Stomach (tissue), 9 donors: ENCODE data around the gene CST7. TPM values are rescaled to one million over a fixed set of nuclear protein-coding genes. Genes with fewer than 3 reads are reported as not detected.

ENCODE experiments used
- DNase-seq, 2 donors: peaks; one replicate each; pipeline versions ENCODE4 v3.0.0 to v3.0.0-alpha.2; 2013 to 2019
- H3K27ac ChIP-seq, 5 donors: fragments of 200-600 bp in 4 of 5; sonication (generic) in 4 of 5; one replicate each; pipeline ENCODE4 v1.5.1; 2013 to 2019; ENCODE audit warnings: mild to moderate bottlenecking in 1 of 5, moderate library complexity in 1 of 5
- H3K27me3 ChIP-seq, 3 donors: fragments of 200-600 bp; sonication (generic); one replicate each; pipeline ENCODE4 v1.5.1; 2017 to 2019; ENCODE audit warnings: mixed run types in 1 of 3
- H3K36me3 ChIP-seq, 4 donors: fragments of 200-600 bp; sonication (generic); 1 replicate in 3 of 4; 2 replicates in 1 of 4; pipeline ENCODE4 v1.5.1; 2016 to 2019
- H3K4me1 ChIP-seq, 4 donors: fragments of 200-600 bp; sonication (generic); one replicate each; pipeline ENCODE4 v1.5.1; 2016 to 2019
- H3K4me3 ChIP-seq, 4 donors: fragments of 200-600 bp; sonication (generic) in 3 of 4; one replicate each; pipeline ENCODE4 v1.5.1; 2016 to 2019; ENCODE audit warnings: mild to moderate bottlenecking in 1 of 4
- H3K9me3 ChIP-seq, 4 donors: fragments of 200-600 bp; sonication (generic); one replicate each; pipeline ENCODE4 v1.5.1; 2016 to 2019
- EP300 ChIP-seq: sonication (generic); formaldehyde crosslinking; IDR thresholded peaks from one replicate; pipeline ENCODE4 v1.6.1; 2017; ENCODE audit warnings: antibody characterized with exemption
- POLR2A ChIP-seq, 4 donors: fragments of 450-650 bp; IDR thresholded peaks; one replicate each; pipeline ENCODE4 v1.6.1; 2016; ENCODE audit warnings: antibody characterized with exemption in 4 of 4, control low read depth in 2 of 4, mild to moderate bottlenecking in 1 of 4, moderate library complexity in 1 of 4
- POLR2AphosphoS5 ChIP-seq, 3 donors: sonication (generic); formaldehyde crosslinking; IDR thresholded peaks; one replicate each; pipeline ENCODE4 v1.6.1; 2016; ENCODE audit warnings: antibody characterized with exemption in 3 of 3
- WGBS, 5 donors: extraction: QIAGEN DNeasy Blood & Tissue Kit in 3 of 5; methylation state at CpG; one replicate each; pipeline versions ENCODE4 v1.1.5 to v1.1.7; 2013 to 2018; 5-methylcytosine and 5-hydroxymethylcytosine counted together
- intact Hi-C: fragments of 100-400 bp; cut with DNase I; formaldehyde crosslinking; loops from one replicate; pipeline ENCODE4 v1.15.1; 2023; ENCODE audit warnings: low total_unique reads
- polyA plus RNA-seq, 3 donors: library from polyadenylated mRNA; stranded (reverse); fragments of 200-250 nt; gene quantifications; one replicate each; pipeline ENCODE4 v1.2.3, GENCODE V29; 2013
- total RNA-seq, 5 donors: library from RNA; depleted of rRNA; stranded (reverse); fragments of >200 nt; gene quantifications; one replicate each; pipeline versions ENCODE4 v1.1.0 to v1.2.3, GENCODE V29; 2014 to 2016
- TF ChIP-seq, protein P1 (sequence below), 7 experiments: fragments of 450-650 bp in 4 of 7; fragments of 200-600 bp in 3 of 7; sonication (generic) in 3 of 7; IDR thresholded peaks; one replicate each; pipeline ENCODE4 v1.5.1; 2016 to 2019; ENCODE audit warnings: antibody characterized with exemption in 7 of 7, control low read depth in 2 of 7, mild to moderate bottlenecking in 1 of 7
- donor health status: healthy with polysubstance abuse.
- donor health status: Bipolar disorder and iron deficiency.
- donor health status: healthy.

The CST7 gene
- total and polyA plus RNA-seq, 8 donors, result 0.87 to 8.3 (median 2.5) TPM; not detected in 1

- TF ChIP-seq POLR2AphosphoS5 (IDR thresholded peaks at IDR 0.05), result no peak
- no peak for TF ChIP-seq EP300
- no peak for TF ChIP-seq POLR2A (IDR thresholded peaks at IDR 0.05)
- TF ChIP-seq, protein P1, sequence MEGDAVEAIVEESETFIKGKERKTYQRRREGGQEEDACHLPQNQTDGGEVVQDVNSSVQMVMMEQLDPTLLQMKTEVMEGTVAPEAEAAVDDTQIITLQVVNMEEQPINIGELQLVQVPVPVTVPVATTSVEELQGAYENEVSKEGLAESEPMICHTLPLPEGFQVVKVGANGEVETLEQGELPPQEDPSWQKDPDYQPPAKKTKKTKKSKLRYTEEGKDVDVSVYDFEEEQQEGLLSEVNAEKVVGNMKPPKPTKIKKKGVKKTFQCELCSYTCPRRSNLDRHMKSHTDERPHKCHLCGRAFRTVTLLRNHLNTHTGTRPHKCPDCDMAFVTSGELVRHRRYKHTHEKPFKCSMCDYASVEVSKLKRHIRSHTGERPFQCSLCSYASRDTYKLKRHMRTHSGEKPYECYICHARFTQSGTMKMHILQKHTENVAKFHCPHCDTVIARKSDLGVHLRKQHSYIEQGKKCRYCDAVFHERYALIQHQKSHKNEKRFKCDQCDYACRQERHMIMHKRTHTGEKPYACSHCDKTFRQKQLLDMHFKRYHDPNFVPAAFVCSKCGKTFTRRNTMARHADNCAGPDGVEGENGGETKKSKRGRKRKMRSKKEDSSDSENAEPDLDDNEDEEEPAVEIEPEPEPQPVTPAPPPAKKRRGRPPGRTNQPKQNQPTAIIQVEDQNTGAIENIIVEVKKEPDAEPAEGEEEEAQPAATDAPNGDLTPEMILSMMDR (IDR thresholded peaks at IDR 0.05), result no peak
- H3K36me3 ChIP-seq, result no peaks in the 10 kb centered on the region
- no peak overlapping the region for H3K27ac ChIP-seq
- intact Hi-C loops, result no loop called here
- H3K4me1 ChIP-seq, result peaks cover under 1 to 3% (median 2%) of the 10 kb centered on the region in 4 donors
- peaks cover 0 to 8% (median 0%) of the 10 kb centered on the region in 3 donors for H3K27me3 ChIP-seq
- no peak for DNase-seq
- 81 to 92% (median 89%) methylated on average over 7 to 9 of the region's 9 CpGs for WGBS, 5 donors
- peaks cover 0 to 13% (median 12%) of the 10 kb centered on the region in 4 donors for H3K9me3 ChIP-seq
- H3K4me3 ChIP-seq, result no peak overlapping the region
Observed at GRCh38 chr20:24913076-24913628, 35.9 kb upstream of the CST7 start.

- H3K27ac ChIP-seq, result no peak overlapping the region
- TF ChIP-seq EP300 (no peak), POLR2A (IDR thresholded peaks at IDR 0.05) (no peak), POLR2AphosphoS5 (IDR thresholded peaks at IDR 0.05) (no peak)
- TF ChIP-seq, protein P1 (IDR thresholded peaks at IDR 0.05), result no peak
- no peak overlapping the region for H3K4me3 ChIP-seq
- intact Hi-C loops, result loop anchor here (5.0 kb wide), 1 partner anchor 757 kb away; no protein-coding TSS in a partner anchor
- peaks cover 0 to 8% (median 0%) of the 10 kb centered on the region in 3 donors for H3K27me3 ChIP-seq
- no peak for DNase-seq
- no peaks in the 10 kb centered on the region for H3K36me3 ChIP-seq
- no peaks in the 10 kb centered on the region for H3K9me3 ChIP-seq
- 71 to 81% (median 75%) methylated on average over 14 of the region's 14 CpGs for WGBS, 5 donors
- H3K4me1 ChIP-seq, result peaks cover 3 to 14% (median 11%) of the 10 kb centered on the region in 4 donors
Observed at GRCh38 chr20:24914388-24915241, 34.5 kb upstream of the CST7 start.

DNA sequence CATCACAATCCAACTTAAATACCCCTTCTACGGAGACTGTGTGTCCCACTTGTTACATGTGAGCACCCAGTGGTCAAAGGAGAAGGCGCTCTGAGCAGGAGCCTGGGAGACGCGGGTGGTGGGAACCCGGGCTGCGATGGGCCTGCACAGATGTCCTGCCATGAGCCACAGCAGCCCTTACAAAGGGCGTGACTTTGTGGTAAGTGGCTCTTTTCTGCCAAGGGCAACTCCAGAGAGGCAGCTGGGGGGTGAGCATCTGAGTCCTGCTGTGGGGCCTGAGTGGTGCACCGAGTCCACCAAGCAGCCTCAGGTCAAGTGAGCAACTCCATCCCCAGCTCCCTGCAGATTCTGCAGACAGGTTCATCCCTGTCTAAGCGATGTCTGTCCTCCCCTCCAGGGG lies 33.6 kb upstream of the CST7 start:
- no peak for DNase-seq
- intact Hi-C loops, result loop anchor here (5.0 kb wide), 1 partner anchor 758 kb away; no protein-coding TSS in a partner anchor
- TF ChIP-seq POLR2AphosphoS5 (IDR thresholded peaks at IDR 0.05) (no peak), EP300 (no peak), POLR2A (IDR thresholded peaks at IDR 0.05) (no peak)
- TF ChIP-seq, protein P1 (IDR thresholded peaks at IDR 0.05), result no peak
- H3K9me3 ChIP-seq, result no peaks in the 10 kb centered on the region
- H3K27me3 ChIP-seq, result peaks cover 0 to 8% (median 0%) of the 10 kb centered on the region in 3 donors
- WGBS, 5 donors, result 88 to 94% (median 91%) methylated on average over 8 to 9 of the region's 9 CpGs
- H3K4me3 ChIP-seq, result no peak overlapping the region
- no peaks in the 10 kb centered on the region for H3K36me3 ChIP-seq
- H3K4me1 ChIP-seq, result peaks cover 3 to 14% (median 11%) of the 10 kb centered on the region in 4 donors
- H3K27ac ChIP-seq, result no peak overlapping the region

DNA sequence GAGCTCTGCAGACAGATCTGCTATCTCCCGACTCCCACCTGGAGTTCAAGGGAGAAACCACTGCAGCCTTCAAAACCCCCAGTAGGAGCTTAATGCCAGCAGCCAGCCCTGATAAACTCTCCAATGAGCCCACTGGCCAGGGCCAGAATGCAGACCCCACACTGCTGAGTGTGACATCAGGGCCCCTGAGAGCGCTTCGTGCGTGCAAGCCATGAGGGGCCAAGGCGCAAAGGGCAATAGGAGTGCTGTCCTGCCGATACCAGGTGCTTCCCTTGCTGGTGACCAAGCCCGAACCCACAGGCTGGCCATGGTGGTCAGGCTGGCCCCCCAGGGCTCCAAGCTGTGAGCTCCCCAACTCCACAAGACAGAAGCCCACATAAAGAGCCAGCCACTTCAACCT lies 33.2 kb upstream of the CST7 start:
- Histone ChIP-seq H3K27me3 (peaks cover 0 to 8% (median 0%) of the 10 kb centered on the region in 3 donors), H3K4me1 (peaks cover 3 to 14% (median 11%) of the 10 kb centered on the region in 4 donors), H3K9me3 (no peaks in the 10 kb centered on the region), H3K4me3 (no peak overlapping the region), H3K36me3 (no peaks in the 10 kb centered on the region), H3K27ac (no peak overlapping the region)
- intact Hi-C loops, result loop anchor here (5.0 kb wide), 1 partner anchor 759 kb away; no protein-coding TSS in a partner anchor
- DNase-seq, result no peak
- TF ChIP-seq POLR2AphosphoS5 (IDR thresholded peaks at IDR 0.05), result no peak
- no peak for TF ChIP-seq POLR2A (IDR thresholded peaks at IDR 0.05)
- TF ChIP-seq, protein P1 (IDR thresholded peaks at IDR 0.05), result no peak
- TF ChIP-seq EP300, result no peak
- 91 to 98% (median 95%) methylated on average over 6 to 7 of the region's 7 CpGs for WGBS, 5 donors
